ENCODE data around the gene PLEKHA6.

PLEKHA6 gene

GRCh38 chr1:204370176-204370575 lies 10.4 kb upstream of the PLEKHA6 start:
- TF ChIP-seq CTCF (conservative IDR thresholded peaks at IDR 0.05; ENCODE audit: low read depth, low read length): no peak
- no peak for DNase-seq (ENCODE audit: low read depth)
- H3K4me3 ChIP-seq (ENCODE audit: low read length): no peak overlapping the region

- TF ChIP-seq CTCF (conservative IDR thresholded peaks at IDR 0.05; ENCODE audit: low read depth, low read length): no peak
- DNase-seq (ENCODE audit: low read depth): no peak
Observed at GRCh38 chr1:204368996-204369726, 9.4 kb upstream of the PLEKHA6 start.

GRCh38 chr1:204367956-204368355 lies 8.2 kb upstream of the PLEKHA6 start:
- no peak for DNase-seq (ENCODE audit: low read depth)
- H3K4me3 ChIP-seq (ENCODE audit: low read length): no peak overlapping the region
- TF ChIP-seq CTCF (conservative IDR thresholded peaks at IDR 0.05; ENCODE audit: low read depth, low read length): no peak

More at GRCh38 chr1:204368996-204369726, 9.4 kb upstream of the PLEKHA6 start:
- H3K4me3 ChIP-seq (ENCODE audit: low read length): no peak overlapping the region

GRCh38 chr1:204367193-204367858 lies 7.6 kb upstream of the PLEKHA6 start:
- no peak for TF ChIP-seq CTCF (conservative IDR thresholded peaks at IDR 0.05; ENCODE audit: low read depth, low read length)
- no peak overlapping the region for H3K4me3 ChIP-seq (ENCODE audit: low read length)
- DNase-seq (ENCODE audit: low read depth): no peak

- no peak overlapping the region for H3K4me3 ChIP-seq (ENCODE audit: low read length)
- no peak for DNase-seq (ENCODE audit: low read depth)
- TF ChIP-seq CTCF (conservative IDR thresholded peaks at IDR 0.05; ENCODE audit: low read depth, low read length): peak; percentile 70
Observed at GRCh38 chr1:204366759-204367158, 7.0 kb upstream of the PLEKHA6 start.

- no peak for DNase-seq (ENCODE audit: low read depth)
- TF ChIP-seq CTCF (conservative IDR thresholded peaks at IDR 0.05; ENCODE audit: low read depth, low read length): peak; percentile 96
- peak overlapping the region; percentile 50 for H3K4me3 ChIP-seq (ENCODE audit: low read length)
Observed at GRCh38 chr1:204363335-204364114, 3.8 kb upstream of the PLEKHA6 start.
